HuH-7 (cell line): ENCODE measurements around the gene SLC16A8.
"Not testable (repeated sequence)": the region's sequence is repeated elsewhere in the genome, so short reads cannot be mapped to it uniquely, and the experiment has no call there.

Experiments used
- DNase-seq: peaks from one replicate; pipeline ENCODE4 v3.0.0; 2011; ENCODE audit warnings: low spot score

The SLC16A8 gene

DNA sequence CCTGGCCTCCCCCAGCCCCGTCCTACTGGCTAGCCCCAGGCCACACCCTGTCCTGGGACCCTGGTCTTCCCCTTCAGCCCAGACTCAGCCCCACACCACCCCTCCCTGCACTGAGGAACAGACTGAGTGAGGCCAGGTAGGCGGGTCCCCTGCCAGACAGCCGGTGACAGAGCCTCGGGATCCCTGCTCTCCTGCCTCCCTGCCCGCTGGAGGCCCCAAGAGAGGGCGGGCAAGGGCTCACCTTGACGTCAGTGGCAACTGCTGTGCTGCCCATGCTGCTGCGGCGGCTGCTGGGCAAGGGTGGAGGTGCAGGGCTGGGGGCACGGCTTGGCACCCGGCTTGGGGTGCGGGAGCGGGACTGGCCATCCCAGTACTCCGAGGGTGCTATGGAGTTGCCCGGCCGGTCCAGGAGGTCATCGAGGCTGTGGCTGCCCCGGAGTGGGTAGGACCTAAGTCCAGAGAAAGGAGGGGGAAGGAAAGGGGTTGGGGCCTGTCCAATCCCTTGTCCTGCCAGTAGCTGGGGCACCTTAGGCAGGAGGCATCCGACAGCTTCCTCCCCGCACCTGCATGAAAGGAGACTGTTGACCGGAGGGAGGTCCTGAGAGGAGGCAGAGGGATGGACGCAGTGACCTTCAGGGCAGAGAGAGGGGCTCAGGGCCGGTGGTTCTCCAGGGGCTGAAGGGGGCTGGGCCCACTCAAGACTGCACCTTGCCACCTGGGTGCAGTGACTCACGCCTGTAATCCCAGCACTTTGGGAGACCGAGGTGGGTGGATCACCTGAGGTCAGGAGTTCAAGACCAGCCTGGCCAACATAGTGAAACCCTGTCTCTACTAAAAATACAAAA is 2.2 kb upstream of the SLC16A8 start:
- DNase-seq = no peak

GRCh38 chr22:38085501-38085900 is 1.5 kb upstream of the SLC16A8 start:
- DNase-seq = no peak

GRCh38 chr22:38085056-38085455 is 1.1 kb upstream of the SLC16A8 start:
- no peak for DNase-seq

DNA sequence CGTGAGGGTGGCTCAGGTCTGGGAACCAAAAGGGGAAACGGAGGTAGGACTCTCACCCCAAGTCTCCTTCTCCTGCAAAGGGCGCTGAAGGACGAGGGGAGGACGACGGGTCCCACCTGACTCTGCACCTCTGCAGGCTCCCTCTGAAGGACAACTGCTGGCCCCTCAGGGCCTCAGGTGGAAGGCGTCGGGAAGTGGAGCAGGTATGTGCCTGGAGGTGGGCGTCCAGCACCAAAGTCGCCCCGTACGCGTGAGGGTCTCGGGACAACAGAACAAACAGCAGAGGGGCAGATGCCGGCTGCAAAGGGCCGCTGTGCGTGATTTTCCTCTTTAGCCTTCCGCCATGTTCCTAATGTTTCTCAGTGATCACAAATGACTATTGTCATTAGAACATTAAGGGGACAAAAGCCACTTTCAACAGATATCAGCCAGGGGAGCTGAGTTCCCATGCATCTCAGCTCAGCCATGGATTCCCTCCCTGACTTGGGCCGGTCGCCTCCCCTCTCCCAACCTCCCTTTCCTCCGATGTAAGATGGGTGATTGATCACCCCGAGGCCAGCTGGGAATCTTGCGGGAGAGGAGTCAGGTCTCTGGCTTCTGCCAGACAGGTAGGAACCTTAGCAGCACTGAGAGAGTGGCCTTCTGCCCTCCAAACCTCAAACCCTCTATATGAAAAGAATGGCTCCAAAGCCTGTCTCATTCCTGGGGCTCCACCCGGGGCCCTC is 836 bp downstream of the SLC16A8 start:
- DNase-seq = no peak

GRCh38 chr22:38081941-38082828 is 1.8 kb downstream of the SLC16A8 start:
- no peak for DNase-seq

- DNase-seq = no peak
Measured at GRCh38 chr22:38081636-38081940, 2.4 kb downstream of the SLC16A8 start.

DNA sequence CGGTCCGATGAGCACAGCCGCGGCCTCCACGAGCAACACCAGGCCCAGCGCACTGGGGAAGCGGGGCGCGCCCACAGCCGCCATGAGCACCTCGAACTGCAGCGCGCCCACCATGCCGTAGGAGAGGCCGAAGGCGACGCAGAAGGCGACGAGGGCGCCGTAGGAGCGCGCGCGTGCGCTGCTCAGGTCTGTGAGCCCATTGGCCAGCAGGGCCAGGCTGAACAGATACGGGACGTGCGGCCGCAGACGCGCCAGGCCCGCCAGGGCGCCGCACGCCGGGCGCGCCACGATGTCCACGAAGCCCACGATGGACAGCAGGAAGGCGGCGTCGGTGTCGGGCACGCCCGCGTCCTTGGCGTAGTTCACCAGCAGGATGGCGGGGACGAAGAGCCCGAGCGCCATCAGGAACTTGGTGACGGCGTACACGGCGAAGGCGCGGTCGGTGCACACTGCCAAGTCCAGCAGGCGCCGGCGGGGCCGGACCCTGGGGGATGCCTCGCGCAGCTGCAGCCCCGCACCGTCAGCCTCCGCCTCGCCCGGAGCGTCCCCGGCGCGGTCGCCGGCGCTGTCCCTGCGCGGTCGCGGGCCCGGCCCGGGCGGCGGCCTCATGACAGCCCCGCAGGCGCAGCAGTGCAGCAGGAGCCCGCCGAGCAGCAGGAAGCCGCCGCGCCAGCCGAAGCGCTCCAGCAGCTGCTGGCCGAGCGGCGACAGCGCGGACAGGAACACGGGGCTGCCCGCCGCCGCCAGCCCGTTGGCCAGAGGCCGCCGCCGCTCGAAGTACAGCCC is 2.9 kb downstream of the SLC16A8 start:
- no peak for DNase-seq

DNA sequence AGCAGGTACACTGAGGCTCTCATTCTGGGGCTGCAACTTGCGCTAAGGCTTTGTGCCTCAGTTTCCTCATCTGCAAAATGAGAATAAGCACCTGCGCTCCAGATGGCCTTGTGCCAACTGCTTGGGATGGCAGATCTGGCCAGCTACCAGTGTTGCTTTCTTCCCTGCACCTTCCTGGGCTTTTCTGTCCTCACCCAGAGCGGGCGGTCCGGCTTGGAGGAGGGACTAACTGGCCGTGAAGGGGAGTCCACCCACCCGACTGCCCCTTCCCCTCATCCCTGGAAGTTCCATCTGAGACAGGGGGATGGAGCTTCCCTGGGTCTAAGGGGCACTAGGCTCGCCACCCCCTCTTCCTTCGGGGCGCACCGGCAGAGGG is 3.5 kb downstream of the SLC16A8 start:
- DNase-seq = no peak

- no peak for DNase-seq
Measured at GRCh38 chr22:38079804-38080203, 4.2 kb downstream of the SLC16A8 start.

- DNase-seq = not testable (repeated sequence)
Measured at GRCh38 chr22:38079208-38079607, 4.8 kb downstream of the SLC16A8 start.

DNA sequence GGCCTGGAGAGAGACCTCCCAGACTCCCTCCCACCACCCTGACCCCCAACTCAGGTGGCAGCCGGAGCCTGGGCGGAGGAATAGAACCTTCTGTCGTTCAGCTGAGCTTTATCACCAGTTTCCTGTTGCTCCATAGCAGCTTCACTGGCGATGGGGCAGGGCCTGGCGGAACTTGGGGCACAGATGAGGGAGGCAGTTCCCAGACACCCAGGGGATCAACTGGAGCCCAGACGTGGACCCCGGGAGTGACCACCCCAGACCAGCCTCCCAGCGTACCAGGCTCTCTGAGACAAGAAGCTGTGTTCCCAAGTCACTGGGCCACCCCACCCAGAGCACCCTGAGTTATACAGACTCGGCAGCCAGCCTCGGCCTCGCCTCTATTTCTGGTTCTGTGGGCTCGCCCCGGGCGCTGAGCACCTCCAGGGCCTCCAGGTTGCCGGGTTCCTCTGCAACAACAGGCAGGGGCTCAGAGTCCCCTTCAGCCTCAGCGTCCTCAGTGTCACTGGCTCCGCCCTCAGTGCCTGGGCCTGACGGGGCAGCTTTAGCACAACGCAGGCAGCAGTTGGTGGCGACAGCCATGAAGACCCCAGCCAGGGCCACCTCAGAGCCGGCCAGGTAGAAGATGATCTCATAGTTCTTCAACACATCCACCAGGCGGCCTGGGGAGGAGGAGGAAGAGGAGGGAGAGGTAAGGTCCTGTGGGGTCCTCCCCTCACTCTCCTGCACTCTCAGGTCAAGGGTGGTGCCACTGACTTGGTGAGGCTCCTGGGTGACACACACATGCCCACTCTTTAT is 5.7 kb downstream of the SLC16A8 start:
- no peak for DNase-seq

- no peak for DNase-seq
Measured at GRCh38 chr22:38077595-38077994, 6.4 kb downstream of the SLC16A8 start.

DNA sequence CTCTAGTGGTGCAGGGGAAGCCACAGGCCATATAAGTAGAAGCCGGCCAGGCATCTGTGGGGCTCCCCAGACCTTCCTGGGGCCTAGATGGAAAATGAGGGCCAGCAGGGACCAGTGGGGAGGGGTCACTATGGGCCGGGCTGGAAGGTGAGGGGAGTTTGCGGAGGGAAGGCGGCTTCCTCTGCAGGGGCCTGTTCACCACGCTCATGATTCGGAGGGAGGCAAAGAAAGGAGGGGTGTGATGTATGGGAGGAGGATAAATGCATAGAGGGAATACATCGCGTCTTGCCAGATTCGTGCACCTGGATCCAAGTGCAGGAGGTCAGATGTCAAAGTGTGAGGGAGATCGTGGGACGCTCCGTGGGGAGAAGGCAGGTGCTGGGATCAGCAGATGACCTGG is 6.9 kb downstream of the SLC16A8 start:
- DNase-seq = no peak

DNA sequence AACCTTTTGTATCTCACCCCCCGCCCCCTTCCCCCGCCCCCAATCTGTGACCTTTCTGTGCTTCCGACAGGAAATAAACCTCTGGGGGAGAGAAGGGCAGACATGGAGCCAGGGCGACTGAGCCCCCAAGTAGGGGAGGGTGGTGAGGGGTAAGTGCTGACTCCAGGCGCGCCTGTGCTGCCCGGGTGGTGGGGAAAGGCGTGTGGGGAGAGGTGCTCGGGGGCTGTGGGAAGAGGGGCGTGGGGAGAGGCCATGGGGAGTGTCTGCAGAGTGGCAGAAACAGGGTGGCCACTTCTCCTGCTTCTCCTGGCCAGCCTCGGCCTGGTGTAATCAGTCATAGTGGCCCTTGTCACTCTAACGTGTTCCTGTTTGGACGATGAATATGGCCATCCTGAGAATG is 8.0 kb downstream of the SLC16A8 start:
- no peak for DNase-seq

GRCh38 chr22:38075105-38075825 is 8.7 kb downstream of the SLC16A8 start:
- DNase-seq = no peak

GRCh38 chr22:38074181-38075104 is 9.5 kb downstream of the SLC16A8 start:
- no peak for DNase-seq

DNA sequence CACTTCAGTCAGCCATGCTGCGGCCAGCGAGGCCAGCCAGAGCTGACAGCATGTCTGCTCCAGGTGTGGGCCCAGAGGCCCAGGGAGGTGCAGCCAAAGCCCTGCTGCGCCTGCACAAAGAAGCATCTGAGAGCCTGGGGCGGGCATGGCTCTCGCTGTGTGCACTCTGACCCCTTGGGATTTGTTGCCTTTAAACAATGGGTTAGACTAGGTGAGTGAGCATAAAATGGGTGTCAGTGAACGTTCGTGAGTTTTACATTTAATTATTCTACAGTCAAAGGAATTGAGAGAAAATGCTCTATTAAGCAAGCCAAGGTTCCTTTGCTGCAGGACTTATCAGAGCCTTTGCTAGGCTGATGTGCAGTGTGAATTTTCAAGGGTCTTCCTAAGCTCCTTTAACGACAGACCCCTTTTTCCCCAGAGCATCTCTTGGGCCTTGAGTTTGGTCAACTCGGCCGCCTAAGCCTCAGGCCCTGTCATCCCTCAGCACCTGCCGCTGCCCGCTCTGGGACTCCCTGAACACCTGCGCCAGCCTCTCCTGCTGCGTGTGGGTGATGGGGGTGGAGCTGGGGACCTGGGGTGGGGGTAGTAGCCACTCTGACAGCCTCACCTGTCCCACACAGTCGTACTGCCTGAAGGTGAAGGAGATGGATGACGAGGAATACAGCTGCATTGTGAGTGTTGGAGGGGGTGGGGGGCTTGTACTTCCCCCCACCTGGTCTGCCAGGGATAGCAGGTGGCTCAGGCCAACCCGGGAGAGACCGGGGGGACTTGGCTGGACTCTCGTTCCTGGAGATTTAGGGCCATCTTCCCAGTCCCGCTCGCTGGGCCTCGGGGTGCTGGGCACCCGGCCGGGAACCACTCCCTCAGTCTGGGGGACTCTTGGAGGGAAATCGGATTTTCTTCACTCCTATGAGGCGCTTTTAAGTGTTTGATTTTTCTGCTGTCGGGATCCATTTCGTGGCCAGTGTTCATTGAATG is 10.5 kb downstream of the SLC16A8 start:
- DNase-seq = no peak
